Measurements from ENCODE around the gene CAPZA2. TPM values are rescaled to one million over a fixed set of nuclear protein-coding genes. Genes with fewer than 3 reads are reported as not detected.

CAPZA2 gene
- polyA plus RNA-seq, 2 of the 4 experiments (the other 2 are of a cell fraction): 151 to 213 TPM

DNA sequence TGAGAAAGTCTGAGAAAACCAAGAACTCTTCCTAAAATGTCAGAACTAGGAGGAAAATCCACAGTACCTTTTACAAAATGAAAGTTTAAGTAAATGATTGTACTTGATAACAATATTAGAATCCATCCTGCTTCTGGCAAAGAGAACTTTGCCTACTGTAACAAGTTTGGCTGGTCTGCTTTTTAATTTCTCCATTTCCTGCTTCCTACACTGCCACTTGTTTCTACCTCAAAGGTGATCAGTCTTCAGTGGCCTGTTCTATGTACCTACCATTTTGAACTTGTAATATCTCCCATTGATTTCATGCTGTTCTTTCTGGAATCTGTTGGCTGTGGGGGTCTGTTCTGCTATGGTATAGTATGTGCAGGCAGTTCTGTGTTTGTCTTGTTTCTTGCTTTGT lies 32.9 kb upstream of the CAPZA2 start:
- no peak for FAIRE-seq
- POLR2A ChIA-PET: no interaction called here
- Histone ChIP-seq H3K4me3 (no peak overlapping the region), H3K4me2 (no peak overlapping the region), H3K9me3 (no peaks in the 10 kb centered on the region), H3K4me1 (peaks cover 3% of the 10 kb centered on the region), H3K27ac (no peak overlapping the region)
- DNase-seq (ENCODE audit: low read depth in 1 of 2, low spot score in 1 of 2): no peak
- ATAC-seq: no peak
- CTCF ChIA-PET: interaction anchor here (1.5 kb wide), 1 partner anchor 19 kb away, joined by 4 read pairs; no protein-coding TSS in a partner anchor
- TF ChIP-seq, protein P1, sequence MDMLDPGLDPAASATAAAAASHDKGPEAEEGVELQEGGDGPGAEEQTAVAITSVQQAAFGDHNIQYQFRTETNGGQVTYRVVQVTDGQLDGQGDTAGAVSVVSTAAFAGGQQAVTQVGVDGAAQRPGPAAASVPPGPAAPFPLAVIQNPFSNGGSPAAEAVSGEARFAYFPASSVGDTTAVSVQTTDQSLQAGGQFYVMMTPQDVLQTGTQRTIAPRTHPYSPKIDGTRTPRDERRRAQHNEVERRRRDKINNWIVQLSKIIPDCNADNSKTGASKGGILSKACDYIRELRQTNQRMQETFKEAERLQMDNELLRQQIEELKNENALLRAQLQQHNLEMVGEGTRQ (IDR thresholded peaks at IDR 0.05): no peak
- TF ChIP-seq MAZ (IDR thresholded peaks at IDR 0.05; ENCODE audit: borderline replicate concordance, low read depth, low read length) (no peak), EHMT2 (IDR thresholded peaks at IDR 0.05; ENCODE audit: low read depth) (no peak), JUN (IDR thresholded peaks at IDR 0.05) (no peak), POLR2A (IDR thresholded peaks at IDR 0.05; ENCODE audit: low read length) (no peak), GATA3 (IDR thresholded peaks at IDR 0.05; ENCODE audit: borderline replicate concordance) (no peak), FOXS1 (CRISPR knock-in tag; IDR thresholded peaks at IDR 0.05) (no peak), BHLHE40 (IDR thresholded peaks at IDR 0.05; ENCODE audit: low read depth, low read length) (no peak), HOXB13 (CRISPR knock-in tag; IDR thresholded peaks at IDR 0.05; ENCODE audit: low read depth) (no peak), TP53 (CRISPR knock-in tag; IDR thresholded peaks at IDR 0.05) (no peak), ESRRA (IDR thresholded peaks at IDR 0.05; ENCODE audit: borderline replicate concordance, low read length) (no peak), CHD2 (IDR thresholded peaks at IDR 0.05; ENCODE audit: low read length, partially characterized antibody) (no peak), HOXA7 (CRISPR knock-in tag; IDR thresholded peaks at IDR 0.05) (no peak), ZFP36 (IDR thresholded peaks at IDR 0.05; ENCODE audit: borderline replicate concordance, partially characterized antibody) (no peak)
- TF ChIP-seq, protein P2, sequence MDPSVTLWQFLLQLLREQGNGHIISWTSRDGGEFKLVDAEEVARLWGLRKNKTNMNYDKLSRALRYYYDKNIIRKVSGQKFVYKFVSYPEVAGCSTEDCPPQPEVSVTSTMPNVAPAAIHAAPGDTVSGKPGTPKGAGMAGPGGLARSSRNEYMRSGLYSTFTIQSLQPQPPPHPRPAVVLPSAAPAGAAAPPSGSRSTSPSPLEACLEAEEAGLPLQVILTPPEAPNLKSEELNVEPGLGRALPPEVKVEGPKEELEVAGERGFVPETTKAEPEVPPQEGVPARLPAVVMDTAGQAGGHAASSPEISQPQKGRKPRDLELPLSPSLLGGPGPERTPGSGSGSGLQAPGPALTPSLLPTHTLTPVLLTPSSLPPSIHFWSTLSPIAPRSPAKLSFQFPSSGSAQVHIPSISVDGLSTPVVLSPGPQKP (IDR thresholded peaks at IDR 0.05; ENCODE audit: low read depth, low read length): no peak

DNA sequence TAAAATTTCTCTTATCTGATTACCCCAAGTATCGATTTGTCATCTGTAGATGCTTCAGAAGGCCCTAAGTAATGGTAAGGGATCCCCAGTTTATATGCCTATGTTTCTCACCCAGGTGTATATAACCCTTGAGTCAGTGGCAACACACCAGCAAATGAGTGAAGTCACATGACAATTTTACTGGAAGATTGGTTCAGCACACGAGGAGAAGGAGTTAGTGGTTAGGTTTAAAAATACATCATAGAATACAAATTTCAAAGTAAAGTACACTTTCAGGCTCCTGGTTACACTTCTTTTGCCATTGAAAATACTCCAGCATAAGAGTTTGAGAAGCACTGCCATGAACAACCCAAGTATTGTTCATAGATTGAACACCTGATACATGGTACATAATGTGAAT lies 29.7 kb upstream of the CAPZA2 start:
- H3K4me2 ChIP-seq: no peak overlapping the region
- FAIRE-seq: no peak
- TF ChIP-seq, protein P1 (IDR thresholded peaks at IDR 0.05): no peak
- no peak for TF ChIP-seq RCOR1 (IDR thresholded peaks at IDR 0.05; ENCODE audit: low read depth, low read length)
- no peak for TF ChIP-seq HOXA7 (CRISPR knock-in tag; IDR thresholded peaks at IDR 0.05)
- no peak for TF ChIP-seq HOXB5 (CRISPR knock-in tag; IDR thresholded peaks at IDR 0.05)
- TF ChIP-seq JUN (IDR thresholded peaks at IDR 0.05): no peak
- TF ChIP-seq MAZ (IDR thresholded peaks at IDR 0.05; ENCODE audit: borderline replicate concordance, low read depth, low read length): no peak
- no peak for ATAC-seq
- POLR2A ChIA-PET: no interaction called here
- H3K9me3 ChIP-seq: no peaks in the 10 kb centered on the region
- no peak for DNase-seq (ENCODE audit: low read depth in 1 of 2, low spot score in 1 of 2)
- 51% methylated on average over 2 of the region's 2 CpGs for WGBS (ENCODE audit: missing lambda C conversion rate)
- H3K4me3 ChIP-seq: no peak overlapping the region
- peaks cover 27% of the 10 kb centered on the region for H3K4me1 ChIP-seq
- no peak overlapping the region for H3K27ac ChIP-seq
- CTCF ChIA-PET: no interaction called here

DNA sequence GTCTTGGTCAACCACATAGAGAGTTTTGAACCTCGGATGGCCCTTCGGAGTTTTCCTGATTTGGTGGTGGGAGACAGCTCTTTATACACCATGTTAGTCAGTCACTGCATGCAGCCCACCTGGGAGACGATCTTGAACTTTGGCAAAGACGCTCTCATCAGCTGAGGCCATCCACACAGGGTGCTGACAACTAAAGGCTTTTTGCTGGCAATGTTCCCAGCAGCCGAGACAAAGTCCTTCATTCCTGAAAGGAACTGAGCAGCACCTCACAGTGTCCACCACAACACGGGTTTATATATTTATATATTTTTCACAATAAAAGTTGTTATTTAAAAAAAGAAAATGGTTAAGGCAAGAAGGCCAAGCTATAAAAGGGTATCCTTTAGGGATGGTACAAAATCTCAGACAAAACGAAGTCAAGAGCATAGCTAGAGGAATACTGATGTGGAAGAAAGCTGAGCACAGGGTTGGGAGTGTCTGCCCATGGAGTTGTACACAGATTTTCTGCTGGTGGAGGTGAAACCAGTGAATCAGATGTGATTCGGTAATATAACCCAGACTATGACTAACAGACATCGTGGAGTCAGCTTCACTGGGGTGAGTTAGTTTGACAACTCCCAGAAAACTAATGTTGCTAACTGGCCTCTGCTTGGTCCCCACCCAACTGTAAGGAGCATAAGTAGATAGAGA lies 27.4 kb upstream of the CAPZA2 start:
- CTCF ChIA-PET: interaction anchor here (1.4 to 2.0 kb wide), 3 partner anchors 9 to 243 kb away, joined by 4 to 8 read pairs (median 5); no protein-coding TSS in a partner anchor
- ATAC-seq: peak; percentile 68 to 85; a peak in 5 of 6 replicates

More for the DNA sequence above, 27.4 kb upstream of the CAPZA2 start:
- H3K4me3 ChIP-seq: no peak overlapping the region
- peak overlapping the region; percentile 9 to 21; a peak in 2 of 6 replicates for H3K27ac ChIP-seq
- 0 out of 2 replicates have a peak, but pooled peaks have one; percentile 5 for TF ChIP-seq FOSL2 (IDR thresholded peaks at IDR 0.05)
- 0 out of 2 replicates have a peak, but pooled peaks have one; percentile 8 for TF ChIP-seq FOSL2 (CRISPR knock-in tag; IDR thresholded peaks at IDR 0.05)
- TF ChIP-seq ZNF302 (CRISPR knock-in tag; IDR thresholded peaks at IDR 0.05): no peak
- peaks cover 27% of the 10 kb centered on the region for H3K4me1 ChIP-seq
- H3K9me3 ChIP-seq: no peaks in the 10 kb centered on the region
- POLR2A ChIA-PET: no interaction called here
- peak overlapping the region; percentile 58 for H3K4me2 ChIP-seq
- WGBS (ENCODE audit: missing lambda C conversion rate): 31% methylated on average over 9 of the region's 9 CpGs
- DNase-seq (ENCODE audit: low read depth in 1 of 2, low spot score in 1 of 2) (peak; percentile 22 to 42), FAIRE-seq (no peak)

All from A549 (cell line).